NB4 (cell line): ENCODE results near the gene CADM1.

Experiments
- POLR2A ChIP-seq: IDR thresholded peaks from 2 replicates; pipeline ENCODE4 v1.6.1; 2011; ENCODE audit warnings: mild to moderate bottlenecking; ENCODE audit not compliant: insufficient read length; ENCODE audit errors: extremely low read depth
- TF ChIP-seq, protein P1 (sequence below): IDR thresholded peaks from one replicate; pipeline ENCODE4 v1.5.1; 2012; ENCODE audit warnings: low read depth, low read length
- TF ChIP-seq, protein P2 (sequence below): IDR thresholded peaks from 2 replicates; pipeline ENCODE4 v1.6.1; 2011; ENCODE audit warnings: low read depth, low read length

DNA sequence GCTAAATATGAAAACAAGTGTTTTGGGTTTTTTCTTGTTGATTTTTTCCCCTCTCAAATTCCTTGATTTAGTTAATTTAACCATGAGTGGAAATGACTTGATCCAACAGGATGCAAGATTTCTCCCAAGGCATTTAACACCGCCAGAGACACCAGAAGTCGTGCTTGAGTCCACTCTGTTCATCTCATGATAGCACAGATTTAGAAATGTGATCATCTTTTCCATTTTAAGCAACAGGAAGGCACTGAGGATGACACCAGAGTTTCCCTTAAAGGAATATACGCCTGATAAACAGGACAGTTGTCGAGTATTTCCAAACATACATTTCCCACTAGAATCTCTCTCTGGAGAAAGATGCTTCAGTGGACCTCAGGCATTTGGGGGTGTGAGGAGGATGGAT, 318.7 kb downstream of the CADM1 start:
- no peak for TF ChIP-seq POLR2A
- TF ChIP-seq, protein P1, sequence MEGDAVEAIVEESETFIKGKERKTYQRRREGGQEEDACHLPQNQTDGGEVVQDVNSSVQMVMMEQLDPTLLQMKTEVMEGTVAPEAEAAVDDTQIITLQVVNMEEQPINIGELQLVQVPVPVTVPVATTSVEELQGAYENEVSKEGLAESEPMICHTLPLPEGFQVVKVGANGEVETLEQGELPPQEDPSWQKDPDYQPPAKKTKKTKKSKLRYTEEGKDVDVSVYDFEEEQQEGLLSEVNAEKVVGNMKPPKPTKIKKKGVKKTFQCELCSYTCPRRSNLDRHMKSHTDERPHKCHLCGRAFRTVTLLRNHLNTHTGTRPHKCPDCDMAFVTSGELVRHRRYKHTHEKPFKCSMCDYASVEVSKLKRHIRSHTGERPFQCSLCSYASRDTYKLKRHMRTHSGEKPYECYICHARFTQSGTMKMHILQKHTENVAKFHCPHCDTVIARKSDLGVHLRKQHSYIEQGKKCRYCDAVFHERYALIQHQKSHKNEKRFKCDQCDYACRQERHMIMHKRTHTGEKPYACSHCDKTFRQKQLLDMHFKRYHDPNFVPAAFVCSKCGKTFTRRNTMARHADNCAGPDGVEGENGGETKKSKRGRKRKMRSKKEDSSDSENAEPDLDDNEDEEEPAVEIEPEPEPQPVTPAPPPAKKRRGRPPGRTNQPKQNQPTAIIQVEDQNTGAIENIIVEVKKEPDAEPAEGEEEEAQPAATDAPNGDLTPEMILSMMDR = no peak
- TF ChIP-seq, protein P2, sequence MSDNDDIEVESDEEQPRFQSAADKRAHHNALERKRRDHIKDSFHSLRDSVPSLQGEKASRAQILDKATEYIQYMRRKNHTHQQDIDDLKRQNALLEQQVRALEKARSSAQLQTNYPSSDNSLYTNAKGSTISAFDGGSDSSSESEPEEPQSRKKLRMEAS = no peak
